Fibroblast of mammary gland (primary cell): ENCODE results near the gene SLC13A5.

Experiments
- DNase-seq: peaks from one replicate; pipeline ENCODE4 v3.0.0-alpha.2; 2010; ENCODE audit warnings: low read depth
- H3K4me3 ChIP-seq: 2 replicates; pipeline ENCODE4 v1.5.1; 2011; ENCODE audit warnings: low read depth, mild to moderate bottlenecking, low read length, moderate library complexity; ENCODE audit not compliant: control insufficient read depth
- TF ChIP-seq, protein P1 (sequence below): conservative IDR thresholded peaks from 2 replicates; pipeline ENCODE4 v1.5.1; 2011; ENCODE audit warnings: low read depth, low read length, inconsistent platforms; ENCODE audit not compliant: control insufficient read depth, insufficient read depth

SLC13A5 gene

GRCh38 chr17:6688944-6689343, 24.2 kb downstream of the SLC13A5 start:
- H3K4me3 ChIP-seq, result no peak overlapping the region
- DNase-seq, result no peak
- TF ChIP-seq, protein P1, sequence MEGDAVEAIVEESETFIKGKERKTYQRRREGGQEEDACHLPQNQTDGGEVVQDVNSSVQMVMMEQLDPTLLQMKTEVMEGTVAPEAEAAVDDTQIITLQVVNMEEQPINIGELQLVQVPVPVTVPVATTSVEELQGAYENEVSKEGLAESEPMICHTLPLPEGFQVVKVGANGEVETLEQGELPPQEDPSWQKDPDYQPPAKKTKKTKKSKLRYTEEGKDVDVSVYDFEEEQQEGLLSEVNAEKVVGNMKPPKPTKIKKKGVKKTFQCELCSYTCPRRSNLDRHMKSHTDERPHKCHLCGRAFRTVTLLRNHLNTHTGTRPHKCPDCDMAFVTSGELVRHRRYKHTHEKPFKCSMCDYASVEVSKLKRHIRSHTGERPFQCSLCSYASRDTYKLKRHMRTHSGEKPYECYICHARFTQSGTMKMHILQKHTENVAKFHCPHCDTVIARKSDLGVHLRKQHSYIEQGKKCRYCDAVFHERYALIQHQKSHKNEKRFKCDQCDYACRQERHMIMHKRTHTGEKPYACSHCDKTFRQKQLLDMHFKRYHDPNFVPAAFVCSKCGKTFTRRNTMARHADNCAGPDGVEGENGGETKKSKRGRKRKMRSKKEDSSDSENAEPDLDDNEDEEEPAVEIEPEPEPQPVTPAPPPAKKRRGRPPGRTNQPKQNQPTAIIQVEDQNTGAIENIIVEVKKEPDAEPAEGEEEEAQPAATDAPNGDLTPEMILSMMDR, result no peak

GRCh38 chr17:6686026-6686425, 27.1 kb downstream of the SLC13A5 start:
- TF ChIP-seq, protein P1, result no peak
- no peak overlapping the region for H3K4me3 ChIP-seq
- DNase-seq, result no peak

GRCh38 chr17:6684881-6685767, 28.0 kb downstream of the SLC13A5 start:
- TF ChIP-seq, protein P1, result no peak
- no peak overlapping the region for H3K4me3 ChIP-seq
- no peak for DNase-seq

DNA sequence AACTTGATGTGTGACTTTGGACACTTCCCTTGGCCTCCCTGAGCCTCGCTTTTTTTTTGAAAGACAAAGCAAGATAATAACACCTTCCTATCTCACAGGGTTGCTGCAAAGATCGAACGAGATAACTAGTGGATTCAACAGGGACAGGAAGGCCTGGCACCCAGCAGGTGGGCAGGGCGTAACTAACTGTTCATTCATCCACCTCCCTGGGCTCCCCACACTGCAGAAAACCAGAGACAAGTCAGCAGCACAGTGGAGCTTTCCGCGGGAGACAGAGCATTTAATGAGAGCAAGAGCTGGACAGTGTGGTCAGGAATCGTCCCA, 28.7 kb downstream of the SLC13A5 start:
- no peak overlapping the region for H3K4me3 ChIP-seq
- TF ChIP-seq, protein P1, result no peak
- no peak for DNase-seq

DNA sequence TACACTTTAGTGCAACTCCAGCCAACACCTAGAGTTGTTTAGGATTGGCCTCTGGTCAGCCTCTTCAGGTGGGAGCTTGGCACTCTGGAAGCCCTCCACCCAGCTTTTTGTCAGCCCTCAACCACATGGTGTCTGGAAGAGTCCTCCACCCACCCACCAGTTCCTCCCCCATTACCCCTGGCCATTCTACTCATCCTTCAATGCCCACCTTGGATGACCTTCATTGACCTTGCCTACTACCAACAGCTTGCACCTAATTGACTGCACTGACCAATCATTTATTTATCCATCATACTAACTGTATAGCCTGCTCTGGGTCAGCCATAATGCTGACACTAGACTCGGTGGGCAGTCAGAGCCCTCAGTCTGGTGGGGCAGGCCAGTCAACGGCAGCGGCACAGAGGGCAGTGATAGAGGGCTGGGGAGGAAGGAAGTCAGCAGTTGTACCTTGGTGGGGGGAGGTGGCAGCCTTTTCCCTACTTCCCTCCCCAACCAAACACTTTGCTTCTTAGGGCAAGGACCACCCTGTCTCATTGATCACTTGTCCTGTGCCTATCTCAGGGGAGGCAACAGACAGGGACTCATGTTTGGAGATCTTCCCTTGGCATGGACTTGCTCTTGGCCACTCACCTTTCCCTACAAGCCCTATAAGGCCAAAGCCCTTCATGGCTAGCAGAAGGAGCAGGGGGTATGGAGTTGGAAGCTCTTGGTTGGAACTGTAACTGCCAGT, 29.3 kb downstream of the SLC13A5 start:
- TF ChIP-seq, protein P1, result no peak
- DNase-seq, result no peak
- H3K4me3 ChIP-seq, result no peak overlapping the region

DNA sequence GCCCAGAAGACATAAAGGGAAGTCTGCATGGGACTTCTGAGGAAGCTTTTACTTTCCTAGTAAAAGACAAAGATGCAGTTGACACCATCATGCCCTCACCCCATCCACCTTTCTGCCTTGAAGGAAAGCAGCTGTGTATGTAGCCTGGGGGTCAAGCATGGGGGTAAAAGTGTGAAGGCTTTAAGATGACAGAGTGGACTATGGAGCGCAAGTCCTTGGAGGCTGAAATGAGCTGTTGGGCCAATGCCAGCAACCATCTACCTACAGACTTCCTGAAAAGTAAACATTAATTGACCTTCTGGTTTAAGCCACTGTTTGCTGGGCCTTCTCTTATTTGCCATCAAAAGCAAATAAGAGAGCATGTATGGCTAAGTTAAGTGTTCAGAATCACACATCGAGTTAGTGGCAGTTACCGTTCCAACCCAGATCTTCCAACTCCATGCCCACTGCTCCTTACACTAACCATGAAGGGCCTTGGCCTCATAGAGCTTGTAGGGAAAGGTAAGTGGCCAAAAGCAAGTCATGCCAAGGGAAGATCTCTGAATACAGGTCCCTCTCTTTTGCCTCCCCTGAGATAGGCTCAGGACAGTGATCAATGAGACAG, 30.0 kb downstream of the SLC13A5 start:
- TF ChIP-seq, protein P1, result no peak
- no peak overlapping the region for H3K4me3 ChIP-seq
- DNase-seq, result no peak
